A673 (cell line): Measurements from ENCODE around the gene LRRIQ3. TPM values are rescaled to one million over a fixed set of nuclear protein-coding genes. Genes with fewer than 3 reads are reported as not detected.

ENCODE experiments used
- BruUV-seq: library from RNA; stranded (reverse); fragments of 400-500 nt; replicated peaks from 2 replicates; lab custom pipeline; 2021; lab: Mats Ljungman, UMichigan
- CTCF ChIA-PET: fragments of 300-600 bp; sonication (Branson Sonifier 250); formaldehyde crosslinking; loops from one replicate; lab custom pipeline; 2022; ENCODE audit warnings: antibody characterized with exemption; lab: Charles Lee
- POLR2A ChIA-PET: fragments of 300-600 bp; sonication (Branson Sonifier 250); formaldehyde crosslinking; loops from one replicate; lab custom pipeline; 2022; ENCODE audit warnings: antibody characterized with exemption; ENCODE audit not compliant: low non-redundant PET; lab: Charles Lee
- DNase-seq: peaks from one replicate; pipeline ENCODE4 v3.0.0-alpha.2; 2015; ENCODE audit warnings: low spot score
- H3K27ac ChIP-seq: fragments of 200-600 bp; sonication (generic); 2 replicates; pipeline ENCODE4 v1.5.1; 2016; ENCODE audit warnings: mixed run types, low read depth, mild to moderate bottlenecking, mixed read lengths, antibody characterized with exemption, low read length; ENCODE audit not compliant: poor library complexity, severe bottlenecking
- H3K27me3 ChIP-seq: fragments of 200-600 bp; sonication (generic); replicated peaks from 2 replicates; pipeline ENCODE4 v1.6.1; 2017; ENCODE audit warnings: mixed run types, low read depth, mild to moderate bottlenecking, mixed read lengths, antibody characterized with exemption, low read length; ENCODE audit not compliant: insufficient read depth, poor library complexity
- H3K36me3 ChIP-seq: fragments of 200-600 bp; sonication (generic); 2 replicates; pipeline ENCODE4 v1.6.1; 2016; ENCODE audit warnings: mixed run types, mild to moderate bottlenecking, mixed read lengths, antibody characterized with exemption, low read length; ENCODE audit not compliant: insufficient read depth, poor library complexity, severe bottlenecking
- H3K4me1 ChIP-seq: fragments of 200-600 bp; sonication (generic); 2 replicates; pipeline ENCODE4 v1.6.1; 2017; ENCODE audit warnings: mixed run types, mild to moderate bottlenecking, mixed read lengths, antibody characterized with exemption, low read length; ENCODE audit not compliant: insufficient read depth, poor library complexity, severe bottlenecking
- H3K4me3 ChIP-seq: fragments of 200-600 bp; sonication (generic); 2 replicates; pipeline ENCODE4 v1.5.1; 2016; ENCODE audit warnings: low read depth, mixed run types, mild to moderate bottlenecking, mixed read lengths, low read length; ENCODE audit not compliant: poor library complexity, severe bottlenecking
- H3K9me3 ChIP-seq: fragments of 200-600 bp; sonication (generic); 2 replicates; pipeline ENCODE4 v1.6.1; 2016; ENCODE audit warnings: mixed run types, low read depth, mild to moderate bottlenecking, mixed read lengths, antibody characterized with exemption, low read length; ENCODE audit not compliant: poor library complexity, severe bottlenecking
- CTCF ChIP-seq: fragments of 300-800, 200-600 bp; sonication (generic); conservative IDR thresholded peaks from 2 replicates; pipeline ENCODE4 v1.5.1; 2017; ENCODE audit warnings: low read depth, mild to moderate bottlenecking, antibody characterized with exemption, low read length, moderate library complexity, mixed read lengths
- EZH2 ChIP-seq: fragments of 200-600 bp; sonication (generic); IDR thresholded peaks from 2 replicates; pipeline ENCODE4 v1.6.1; 2017; ENCODE audit warnings: borderline replicate concordance, low read depth, mild to moderate bottlenecking, mixed read lengths, antibody characterized with exemption, low read length; ENCODE audit not compliant: poor library complexity, severe bottlenecking
- intact Hi-C: fragments of 100-400 bp; cut with micrococcal nuclease; formaldehyde crosslinking; loops from one replicate; pipeline ENCODE4 v1.10.0; 2022; ENCODE audit not compliant: unreplicated experiment
- total RNA-seq: library from RNA; stranded (reverse); gene quantifications from 2 replicates; pipeline ENCODE4 v1.2.3, GENCODE V29; 2021

Gene LRRIQ3
- total RNA-seq, 1 experiment from 2014 or later = 0.17 TPM

- Histone ChIP-seq H3K4me3 (no peak overlapping the region), H3K27ac (no peak overlapping the region), H3K36me3 (no peaks in the 10 kb centered on the region), H3K4me1 (no peaks in the 10 kb centered on the region), H3K9me3 (no peaks in the 10 kb centered on the region), H3K27me3 (no peaks in the 10 kb centered on the region)
- TF ChIP-seq CTCF = no peak
- TF ChIP-seq EZH2 = no peak
- DNase-seq = no peak
- intact Hi-C loops = no loop called here
- BruUV-seq = no TSS peak
- POLR2A ChIA-PET = no interaction called here
- CTCF ChIA-PET = interaction anchor here (0.6 kb wide), 1 partner anchor 494 kb away, joined by 3 read pairs; no protein-coding TSS in a partner anchor
These were observed 1.5 kb upstream of the LRRIQ3 start for GRCh38 chr1:74199504-74199903.

GRCh38 chr1:74197255-74197654 lies 721 bp downstream of the LRRIQ3 start:
- Histone ChIP-seq H3K27ac (peak overlapping the region; percentile 58), H3K4me1 (no peaks in the 10 kb centered on the region), H3K4me3 (peak overlapping the region; percentile 62), H3K36me3 (no peaks in the 10 kb centered on the region), H3K27me3 (no peaks in the 10 kb centered on the region), H3K9me3 (no peaks in the 10 kb centered on the region)
- CTCF ChIA-PET = no interaction called here
- POLR2A ChIA-PET = no interaction called here
- DNase-seq = no peak
- TF ChIP-seq EZH2 (no peak), CTCF (no peak)
- no TSS peak for BruUV-seq
- intact Hi-C loops = no loop called here

- intact Hi-C loops = no loop called here
- Histone ChIP-seq H3K4me3 (no peak overlapping the region), H3K27me3 (no peaks in the 10 kb centered on the region), H3K4me1 (no peaks in the 10 kb centered on the region), H3K36me3 (no peaks in the 10 kb centered on the region), H3K27ac (no peak overlapping the region), H3K9me3 (no peaks in the 10 kb centered on the region)
- POLR2A ChIA-PET = no interaction called here
- DNase-seq = no peak
- CTCF ChIA-PET = no interaction called here
- no TSS peak for BruUV-seq
- TF ChIP-seq CTCF (no peak), EZH2 (no peak)
These were observed 2.6 kb downstream of the LRRIQ3 start for GRCh38 chr1:74195339-74195738.
